Loucy (cell line): ENCODE data around the gene COMMD1.

Experiments used
- EZH2phosphoT487 ChIP-seq: fragments of 200-600 bp; IDR thresholded peaks from 2 replicates; pipeline ENCODE4 v1.6.1; 2018; ENCODE audit warnings: antibody characterized with exemption, mild to moderate bottlenecking, moderate library complexity, borderline replicate concordance
- TF ChIP-seq, protein P1 (sequence below): fragments of 200-600 bp; sonication (generic); conservative IDR thresholded peaks from 2 replicates; pipeline ENCODE4 v1.5.1; 2014; ENCODE audit warnings: mild to moderate bottlenecking, antibody characterized with exemption, low read length

DNA sequence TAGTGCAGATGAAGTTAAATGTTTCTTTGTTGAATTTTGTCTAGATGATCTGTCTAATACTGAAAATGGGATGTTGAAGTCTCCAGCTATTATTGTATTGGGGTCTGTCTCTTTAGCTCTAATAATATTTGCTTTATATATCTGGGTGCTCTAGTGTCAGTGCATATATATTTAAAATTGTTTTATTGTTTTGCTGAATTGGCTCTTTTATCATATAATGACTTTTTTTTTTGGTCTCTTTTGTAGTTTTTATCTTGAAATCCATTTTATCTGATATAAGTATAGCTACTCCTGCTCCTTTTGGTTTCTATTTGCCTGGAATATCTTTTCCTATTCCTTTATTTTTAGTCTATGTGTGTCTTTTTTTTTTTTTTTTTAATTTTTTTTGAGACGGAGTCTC is 79.2 kb downstream of the COMMD1 start:
- TF ChIP-seq, protein P1, sequence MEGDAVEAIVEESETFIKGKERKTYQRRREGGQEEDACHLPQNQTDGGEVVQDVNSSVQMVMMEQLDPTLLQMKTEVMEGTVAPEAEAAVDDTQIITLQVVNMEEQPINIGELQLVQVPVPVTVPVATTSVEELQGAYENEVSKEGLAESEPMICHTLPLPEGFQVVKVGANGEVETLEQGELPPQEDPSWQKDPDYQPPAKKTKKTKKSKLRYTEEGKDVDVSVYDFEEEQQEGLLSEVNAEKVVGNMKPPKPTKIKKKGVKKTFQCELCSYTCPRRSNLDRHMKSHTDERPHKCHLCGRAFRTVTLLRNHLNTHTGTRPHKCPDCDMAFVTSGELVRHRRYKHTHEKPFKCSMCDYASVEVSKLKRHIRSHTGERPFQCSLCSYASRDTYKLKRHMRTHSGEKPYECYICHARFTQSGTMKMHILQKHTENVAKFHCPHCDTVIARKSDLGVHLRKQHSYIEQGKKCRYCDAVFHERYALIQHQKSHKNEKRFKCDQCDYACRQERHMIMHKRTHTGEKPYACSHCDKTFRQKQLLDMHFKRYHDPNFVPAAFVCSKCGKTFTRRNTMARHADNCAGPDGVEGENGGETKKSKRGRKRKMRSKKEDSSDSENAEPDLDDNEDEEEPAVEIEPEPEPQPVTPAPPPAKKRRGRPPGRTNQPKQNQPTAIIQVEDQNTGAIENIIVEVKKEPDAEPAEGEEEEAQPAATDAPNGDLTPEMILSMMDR: no peak
- no peak for TF ChIP-seq EZH2phosphoT487
